ENCODE measurements around the gene SELENBP1.

- TF ChIP-seq ZNF512 (CRISPR knock-in tag; IDR thresholded peaks at IDR 0.05) (no peak), SNAPC5 (CRISPR knock-in tag; IDR thresholded peaks at IDR 0.05; ENCODE audit: borderline replicate concordance) (no peak), E2F1 (CRISPR knock-in tag; IDR thresholded peaks at IDR 0.05) (no peak), CTCF (CRISPR knock-in tag; IDR thresholded peaks at IDR 0.05) (no peak)
Measured at GRCh38 chr1:151369621-151370048, 2.9 kb downstream of the SELENBP1 start.
